Epithelial cell of esophagus (primary cell): Measurements from ENCODE around the gene FGGY.

Source experiments
- DNase-seq: peaks from one replicate; pipeline ENCODE4 v3.0.0; 2010; ENCODE audit warnings: low read depth
- H3K4me3 ChIP-seq: 2 replicates; pipeline ENCODE4 v1.5.1; 2011; ENCODE audit warnings: mild to moderate bottlenecking, low read length, control low read depth
- CTCF ChIP-seq: IDR thresholded peaks from 2 replicates; pipeline ENCODE4 v1.5.1; 2011; ENCODE audit warnings: low read depth, mild to moderate bottlenecking, low read length, control low read depth, inconsistent platforms; ENCODE audit not compliant: insufficient read depth; ENCODE audit errors: missing control alignments

The FGGY gene

DNA sequence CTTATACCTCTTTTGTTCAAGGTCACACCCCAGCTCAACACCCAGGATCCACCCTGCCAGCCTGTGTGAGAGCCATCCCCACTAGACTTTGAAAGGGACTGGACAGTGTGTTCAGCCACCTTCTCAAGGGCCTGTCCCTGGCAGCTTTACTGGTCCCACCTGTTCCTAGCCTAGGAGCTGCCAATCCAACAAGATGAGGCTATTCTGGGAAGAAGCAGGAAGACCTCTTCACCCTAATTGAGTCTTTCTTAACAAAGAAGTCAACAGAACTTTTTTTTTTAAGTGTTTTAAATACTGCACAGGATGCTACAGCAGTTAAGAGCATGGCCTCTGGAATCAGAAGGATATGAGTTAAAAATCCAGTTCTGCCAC is 422.1 kb downstream of the FGGY start:
- no peak for DNase-seq
- TF ChIP-seq CTCF: no peak
- H3K4me3 ChIP-seq: no peak overlapping the region

- no peak for TF ChIP-seq CTCF
- peak; percentile 27 for DNase-seq
- H3K4me3 ChIP-seq: no peak overlapping the region
These were observed 423.6 kb downstream of the FGGY start for GRCh38 chr1:59720326-59721115.

DNA sequence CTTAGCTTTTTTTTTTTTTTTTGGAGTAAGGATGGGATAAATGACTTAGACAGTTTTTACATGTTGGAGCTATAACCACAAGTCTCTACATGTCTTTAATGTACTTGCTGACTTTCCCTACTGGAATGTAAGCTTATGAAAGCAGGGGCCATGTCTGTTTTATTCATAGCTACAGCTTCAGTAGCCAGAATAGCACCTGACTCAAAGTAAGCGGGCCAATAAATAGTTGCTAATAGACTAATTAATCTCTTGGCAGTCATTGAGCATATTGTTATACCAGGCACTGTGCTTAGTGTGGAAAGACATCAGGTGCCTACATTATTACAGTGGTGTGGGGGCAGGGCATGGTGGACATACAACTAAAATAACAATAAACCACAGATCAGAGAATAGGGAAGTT is 433.4 kb downstream of the FGGY start:
- H3K4me3 ChIP-seq: no peak overlapping the region
- TF ChIP-seq CTCF: no peak
- peak; percentile 93 for DNase-seq

- no peak for TF ChIP-seq CTCF
- no peak overlapping the region for H3K4me3 ChIP-seq
- DNase-seq: peak; percentile 95
These were observed 434.0 kb downstream of the FGGY start for GRCh38 chr1:59730759-59731478.

DNA sequence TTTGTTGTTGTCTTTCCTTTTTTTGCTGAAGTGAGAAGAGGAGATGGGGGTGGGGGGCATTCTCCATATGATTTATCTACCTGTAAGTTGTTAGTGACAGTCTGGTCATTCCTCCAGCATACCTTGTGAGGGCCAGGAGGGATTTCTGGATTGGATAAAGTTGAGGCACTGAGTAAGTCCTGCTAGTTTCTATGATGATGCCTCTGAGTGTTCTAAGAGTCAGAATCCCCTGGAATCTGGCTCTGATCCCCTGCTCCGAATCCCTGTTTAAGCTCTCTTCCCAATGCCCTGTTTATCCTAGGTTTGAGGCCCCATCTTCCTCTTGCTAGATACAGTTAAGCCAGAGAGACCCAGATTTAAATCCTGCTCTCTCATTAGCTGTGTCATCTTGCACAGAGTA is 434.7 kb downstream of the FGGY start:
- H3K4me3 ChIP-seq: no peak overlapping the region
- DNase-seq: peak; percentile 4
- no peak for TF ChIP-seq CTCF

DNA sequence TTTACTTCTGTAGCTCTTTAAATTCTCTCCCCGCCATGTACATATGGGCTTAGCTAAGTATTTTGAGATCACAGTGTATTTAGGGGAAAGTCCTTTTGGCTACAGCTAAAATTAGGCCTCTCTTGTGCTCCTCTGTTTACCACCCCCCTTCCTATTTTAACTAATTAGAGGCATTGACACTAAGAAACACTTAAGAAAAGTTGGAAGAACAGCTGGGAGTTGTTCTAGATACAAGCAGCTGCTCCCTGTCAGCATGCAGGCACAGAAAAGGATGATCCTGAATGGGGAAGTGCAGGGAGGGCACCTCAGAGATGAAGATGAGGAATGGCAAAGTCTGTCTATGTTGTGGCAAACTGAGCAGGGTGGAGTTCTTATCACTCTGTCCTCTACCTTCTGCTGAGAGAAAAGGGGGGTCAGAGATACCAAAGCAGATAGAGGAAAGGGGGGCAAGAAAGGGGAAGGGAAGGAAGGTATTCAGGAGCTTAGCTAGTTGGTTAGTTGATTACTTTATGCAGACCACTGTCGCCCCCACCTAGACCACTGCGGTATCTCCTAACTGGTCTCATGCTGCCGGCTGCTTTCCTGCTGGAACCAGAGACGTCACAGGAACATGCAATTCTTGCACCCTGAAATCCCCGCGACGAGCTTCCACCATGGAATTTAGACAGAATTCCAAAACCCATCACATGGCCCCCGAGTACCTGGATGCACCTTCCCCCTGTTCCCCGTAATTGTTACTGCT is 435.5 kb downstream of the FGGY start:
- TF ChIP-seq CTCF: no peak
- no peak for DNase-seq

More for the DNA sequence above, 435.5 kb downstream of the FGGY start:
- H3K4me3 ChIP-seq: no peak overlapping the region
